NT2/D1 (cell line): ENCODE data around the gene DTNB.

Experiments
- SUZ12 ChIP-seq: IDR thresholded peaks from 2 replicates; pipeline ENCODE4 v1.6.1; 2011; ENCODE audit not compliant: insufficient read length, insufficient read depth; ENCODE audit errors: extremely low read depth
- YY1 ChIP-seq: IDR thresholded peaks from 2 replicates; pipeline ENCODE4 v1.6.1; 2011; ENCODE audit not compliant: insufficient read length, insufficient read depth
- ZNF274 ChIP-seq: IDR thresholded peaks from 2 replicates; pipeline ENCODE4 v1.6.1; 2011; ENCODE audit warnings: mild to moderate bottlenecking, low read depth, low read length

DNA sequence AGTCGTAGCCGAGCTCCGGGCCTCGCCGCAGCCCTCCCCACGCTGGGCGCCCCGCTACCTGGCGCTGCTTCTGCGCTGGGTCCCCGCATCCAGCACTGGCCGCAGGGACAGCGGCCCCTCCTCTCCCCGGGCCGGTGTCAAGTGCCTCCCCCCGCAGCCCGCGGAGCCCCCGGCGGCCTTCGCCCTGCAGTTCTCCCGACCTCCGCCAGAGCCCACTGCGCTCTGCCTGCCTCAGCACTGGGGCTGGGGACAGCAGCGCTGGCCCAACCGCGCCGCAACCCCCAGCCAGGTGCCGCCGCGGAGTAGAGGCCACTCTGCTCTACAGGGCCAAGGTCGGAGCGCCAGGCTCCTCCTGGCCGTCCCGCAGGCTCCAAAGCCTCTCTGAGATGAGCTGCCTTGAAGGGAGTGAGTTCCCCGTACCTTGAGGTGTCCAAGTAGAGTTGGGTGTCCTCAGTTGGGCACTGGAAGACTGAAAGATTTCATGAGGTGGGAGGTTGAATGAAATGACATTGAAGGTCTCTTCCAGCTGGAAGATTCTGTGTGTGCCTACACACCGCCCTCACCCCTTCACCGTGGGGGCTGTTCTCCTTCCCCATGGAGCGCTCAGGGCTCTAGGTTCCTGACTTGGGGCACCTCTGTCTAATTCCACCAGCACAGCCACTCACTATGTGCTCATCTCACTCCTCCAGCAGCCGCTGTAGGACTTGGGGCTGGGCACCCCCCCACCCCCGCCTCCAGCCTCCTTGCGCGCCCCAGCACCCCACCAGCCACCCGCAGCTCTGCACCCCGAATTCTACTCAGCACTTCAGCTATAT is 330.8 kb downstream of the DTNB start:
- TF ChIP-seq YY1 (no peak), ZNF274 (no peak), SUZ12 (no peak)
